Mucosa of descending colon (tissue), 3 donors: ENCODE results near the gene LAP3. TPM values are rescaled to one million over a fixed set of nuclear protein-coding genes. Genes with fewer than 3 reads are reported as not detected.

Experiments used
- ATAC-seq: fragments of 200-7000 bp; cut with Tn5 transposase; one replicate; pipeline ENCODE4 v1.9.1; 2020; ENCODE audit warnings: mild to moderate bottlenecking, moderate library complexity
- DNase-seq, 3 donors: peaks; one replicate each; pipeline ENCODE4 v3.0.0-alpha.2; 2020
- H3K36me3 ChIP-seq: fragments of 200-600 bp; one replicate; pipeline ENCODE4 v1.8.0; 2021; ENCODE audit warnings: low read depth, mild to moderate bottlenecking
- H3K4me1 ChIP-seq: fragments of 200-600 bp; one replicate; pipeline ENCODE4 v1.8.0; 2021; ENCODE audit warnings: low read depth, mild to moderate bottlenecking
- H3K4me3 ChIP-seq: fragments of 200-600 bp; one replicate; pipeline ENCODE4 v1.8.0; 2021; ENCODE audit warnings: mild to moderate bottlenecking
- H3K9me3 ChIP-seq: fragments of 200-600 bp; one replicate; pipeline ENCODE4 v1.8.0; 2021; ENCODE audit warnings: mild to moderate bottlenecking
- intact Hi-C, 2 donors: fragments of 100-400 bp; cut with DNase I in 1 of 2; cut with micrococcal nuclease in 1 of 2; formaldehyde crosslinking; loops; one replicate each; pipeline versions ENCODE4 v1.11.0 to v1.11.1; 2022; cut with DNase I, micrococcal nuclease
- total RNA-seq, 3 donors: library from RNA; stranded (reverse); fragmentation: NEBNext Ultra II Directional in 2 of 3; extraction: Animal tissue kit (Norgen Biotek cat#: 25700) in 2 of 3; gene quantifications; one replicate each; pipeline versions ENCODE4 v1.2.1 to v1.2.4, GENCODE V29; 2021 to 2023
- TF ChIP-seq, protein P1 (sequence below): fragments of 200-600 bp; IDR thresholded peaks from one replicate; pipeline ENCODE4 v1.8.0; 2022; ENCODE audit warnings: antibody characterized with exemption, mild to moderate bottlenecking
- donor health status: DM: no; HTN: no; CAD: no; lungs with moderate emphysema.
- donor health status: DM: no; HTN: no; CAD: no.
- donor health status: DM: no; HTN: yes; CAD: no.

The LAP3 gene
- total RNA-seq, 3 donors from 2014 or later, result 55.6 to 112 (median 66.2) TPM

DNA sequence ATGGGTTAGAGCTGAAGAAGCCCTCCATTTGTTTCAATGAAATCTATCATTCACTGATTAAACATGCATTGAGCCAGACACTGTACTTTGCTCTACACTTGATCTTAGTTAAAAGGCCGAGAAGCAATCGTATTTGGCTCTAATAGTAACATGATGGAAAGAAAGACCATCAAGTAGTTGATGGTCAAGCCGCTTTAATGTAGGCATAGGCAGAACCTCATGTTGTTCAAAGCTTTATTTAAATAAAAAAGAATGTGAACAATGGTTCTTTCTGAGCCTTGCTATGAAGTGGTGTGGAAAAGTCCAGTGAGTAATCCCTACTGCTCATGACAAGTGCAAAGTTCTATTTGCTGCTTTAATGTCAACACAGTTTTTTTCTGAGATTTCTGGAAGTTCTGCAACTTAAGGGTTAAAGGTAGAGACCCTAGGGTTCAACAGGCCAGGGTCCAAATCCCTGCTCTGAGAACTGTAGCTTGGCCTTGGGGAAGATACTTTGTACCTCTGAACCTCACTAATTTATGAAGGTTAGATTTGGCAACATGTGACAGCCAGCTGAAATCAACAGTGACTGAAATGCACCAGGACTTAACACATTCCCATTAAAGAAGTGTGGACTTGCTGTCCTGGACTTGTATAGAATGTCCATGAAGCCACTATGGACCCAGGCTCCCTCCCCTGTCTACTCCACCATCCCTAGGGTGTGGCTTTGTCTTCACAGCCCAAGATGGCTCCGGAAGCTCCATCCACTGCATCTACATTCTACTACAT, 17.9 kb upstream of the LAP3 start:
- intact Hi-C loops, result loop anchor here in 1 of 2 donors (10.0 kb wide), 1 partner anchor 76 kb away; no protein-coding TSS in a partner anchor
- TF ChIP-seq, protein P1, sequence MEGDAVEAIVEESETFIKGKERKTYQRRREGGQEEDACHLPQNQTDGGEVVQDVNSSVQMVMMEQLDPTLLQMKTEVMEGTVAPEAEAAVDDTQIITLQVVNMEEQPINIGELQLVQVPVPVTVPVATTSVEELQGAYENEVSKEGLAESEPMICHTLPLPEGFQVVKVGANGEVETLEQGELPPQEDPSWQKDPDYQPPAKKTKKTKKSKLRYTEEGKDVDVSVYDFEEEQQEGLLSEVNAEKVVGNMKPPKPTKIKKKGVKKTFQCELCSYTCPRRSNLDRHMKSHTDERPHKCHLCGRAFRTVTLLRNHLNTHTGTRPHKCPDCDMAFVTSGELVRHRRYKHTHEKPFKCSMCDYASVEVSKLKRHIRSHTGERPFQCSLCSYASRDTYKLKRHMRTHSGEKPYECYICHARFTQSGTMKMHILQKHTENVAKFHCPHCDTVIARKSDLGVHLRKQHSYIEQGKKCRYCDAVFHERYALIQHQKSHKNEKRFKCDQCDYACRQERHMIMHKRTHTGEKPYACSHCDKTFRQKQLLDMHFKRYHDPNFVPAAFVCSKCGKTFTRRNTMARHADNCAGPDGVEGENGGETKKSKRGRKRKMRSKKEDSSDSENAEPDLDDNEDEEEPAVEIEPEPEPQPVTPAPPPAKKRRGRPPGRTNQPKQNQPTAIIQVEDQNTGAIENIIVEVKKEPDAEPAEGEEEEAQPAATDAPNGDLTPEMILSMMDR, result no peak
- no peaks in the 10 kb centered on the region for H3K9me3 ChIP-seq
- H3K4me1 ChIP-seq, result no peaks in the 10 kb centered on the region
- no peak overlapping the region for H3K4me3 ChIP-seq
- DNase-seq (no peak), ATAC-seq (no peak)
- no peaks in the 10 kb centered on the region for H3K36me3 ChIP-seq

DNA sequence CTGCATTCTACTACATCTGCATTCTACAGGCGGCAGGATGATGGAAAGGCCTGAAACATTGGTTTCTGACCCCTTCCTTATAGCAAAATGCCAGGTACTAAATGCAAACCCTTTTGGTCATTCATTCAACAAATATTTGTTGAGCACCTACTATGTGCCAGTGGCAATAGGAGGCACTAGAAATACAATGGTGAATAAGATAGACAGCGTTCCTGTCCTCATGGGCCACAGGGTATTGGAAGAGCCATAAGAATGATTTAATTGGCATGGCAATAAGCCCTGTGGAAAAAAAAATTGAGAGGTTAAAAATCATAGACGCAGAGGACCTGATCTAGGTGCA, 17.3 kb upstream of the LAP3 start:
- intact Hi-C loops, result loop anchor here in 1 of 2 donors (10.0 kb wide), 1 partner anchor 75 kb away; no protein-coding TSS in a partner anchor
- Histone ChIP-seq H3K36me3 (no peaks in the 10 kb centered on the region), H3K9me3 (no peaks in the 10 kb centered on the region), H3K4me3 (no peak overlapping the region), H3K4me1 (no peaks in the 10 kb centered on the region)
- no peak for DNase-seq
- TF ChIP-seq, protein P1, result no peak
- no peak for ATAC-seq

DNA sequence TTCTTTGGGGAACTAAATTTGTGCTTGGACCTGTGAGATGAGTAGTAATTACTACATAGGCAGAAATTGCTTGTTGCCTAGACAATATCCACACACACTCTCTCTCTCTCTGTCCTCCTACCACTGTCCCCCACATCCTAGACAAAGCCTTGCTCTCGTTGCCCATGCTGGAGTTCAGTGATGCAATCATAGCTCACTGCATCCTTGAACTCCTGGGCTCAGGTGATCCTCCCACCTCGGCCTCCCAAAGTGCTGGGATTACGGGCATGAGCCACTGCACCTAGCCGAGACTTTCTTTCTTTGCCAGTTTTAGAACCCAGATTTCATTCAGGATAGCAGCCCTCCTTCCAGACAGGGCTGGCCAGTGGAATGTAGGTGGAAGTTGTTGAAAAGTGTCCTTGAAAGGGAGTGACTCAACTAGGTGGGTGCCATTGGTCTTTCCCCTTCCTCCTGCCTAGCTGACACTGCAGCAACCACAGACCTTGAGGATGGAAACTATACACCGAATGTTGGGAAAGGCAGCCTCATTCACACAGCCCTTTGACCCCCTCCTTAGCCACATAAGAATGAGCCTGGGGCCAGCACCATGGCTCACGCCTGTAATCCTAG, 16.8 kb upstream of the LAP3 start:
- no peak overlapping the region for H3K4me3 ChIP-seq
- TF ChIP-seq, protein P1, result no peak
- DNase-seq, result no peak
- no peaks in the 10 kb centered on the region for H3K4me1 ChIP-seq
- H3K9me3 ChIP-seq, result no peaks in the 10 kb centered on the region
- no peak for ATAC-seq
- no peaks in the 10 kb centered on the region for H3K36me3 ChIP-seq
- intact Hi-C loops, result no loop called here

DNA sequence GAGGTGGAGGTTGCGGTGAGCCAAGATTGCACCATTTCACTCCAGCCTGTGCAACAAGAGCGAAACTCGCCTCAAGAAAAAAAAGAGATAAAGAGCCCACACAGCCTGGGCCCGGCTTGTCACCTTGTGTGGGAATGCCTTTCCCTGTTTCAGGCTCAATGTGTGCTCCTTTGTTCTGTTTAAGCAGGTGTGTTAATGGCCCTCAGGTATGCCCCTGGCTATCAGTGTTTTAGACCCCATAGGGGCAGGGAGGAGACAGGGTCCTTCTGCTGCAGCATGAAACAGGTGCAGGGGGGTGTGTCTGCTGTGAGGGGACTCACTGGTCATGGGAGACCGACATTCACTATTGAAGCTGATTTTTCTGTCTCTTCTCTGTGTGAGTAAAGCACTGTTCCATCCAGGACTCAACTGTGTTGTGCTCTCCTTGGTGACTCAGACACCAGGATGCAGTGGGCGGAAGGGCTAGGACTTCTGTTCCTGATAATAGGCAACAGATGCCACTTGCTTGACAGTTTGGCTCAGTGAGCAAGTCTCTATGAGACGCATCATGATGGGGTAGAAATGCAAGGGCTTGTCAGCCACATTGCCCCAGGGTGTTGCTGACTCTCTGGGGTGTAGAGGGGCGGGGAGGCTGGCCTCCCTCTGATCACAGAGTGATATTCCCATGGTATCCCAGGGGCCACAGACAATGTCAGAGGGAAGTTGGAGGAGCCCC, 15.6 kb upstream of the LAP3 start:
- no peak for DNase-seq
- Histone ChIP-seq H3K9me3 (no peaks in the 10 kb centered on the region), H3K36me3 (no peaks in the 10 kb centered on the region), H3K4me3 (no peak overlapping the region), H3K4me1 (no peaks in the 10 kb centered on the region)
- no peak for ATAC-seq
- intact Hi-C loops, result no loop called here
- TF ChIP-seq, protein P1, result no peak

DNA sequence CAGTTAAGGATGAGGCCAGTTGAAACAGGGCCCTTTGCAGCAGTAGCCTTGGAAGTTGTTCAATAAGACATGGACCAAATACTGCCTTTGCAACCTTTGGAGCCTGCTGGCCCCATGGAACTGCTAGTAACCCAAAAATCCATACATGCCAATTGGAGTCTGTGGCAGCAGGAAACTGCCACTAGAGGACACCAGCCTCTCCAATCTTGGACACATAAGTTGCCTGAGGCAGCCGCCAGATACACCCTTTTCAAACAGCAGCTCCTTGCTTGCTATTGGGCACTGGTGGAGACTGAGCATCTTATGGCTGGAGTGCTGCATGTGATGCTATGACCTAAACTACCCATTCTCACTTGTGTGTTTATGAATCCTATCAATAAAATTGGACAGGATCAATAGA, 14.8 kb upstream of the LAP3 start:
- Histone ChIP-seq H3K36me3 (no peaks in the 10 kb centered on the region), H3K4me3 (no peak overlapping the region), H3K4me1 (no peaks in the 10 kb centered on the region), H3K9me3 (no peaks in the 10 kb centered on the region)
- ATAC-seq (peak; percentile 30), DNase-seq (peak in 1 of 3 donors; percentile 14)
- intact Hi-C loops, result no loop called here
- TF ChIP-seq, protein P1, result no peak
